ENCODE measurements around the gene CALHM4.

GRCh38 chr6:116511424-116512110 lies 42.0 kb upstream of the CALHM4 start, which contains the start of gene CALHM5:
- TF ChIP-seq CREB1 (IDR thresholded peaks at IDR 0.05) (no peak), ZNF274 (IDR thresholded peaks at IDR 0.05; ENCODE audit: borderline replicate concordance, extremely low read depth, low read length) (no peak)
